ENCODE data around the gene TNIK.
"Not testable (repeated sequence)": the region's sequence is repeated elsewhere in the genome, so short reads cannot be mapped to it uniquely, and the experiment has no call there.

The TNIK gene

DNA sequence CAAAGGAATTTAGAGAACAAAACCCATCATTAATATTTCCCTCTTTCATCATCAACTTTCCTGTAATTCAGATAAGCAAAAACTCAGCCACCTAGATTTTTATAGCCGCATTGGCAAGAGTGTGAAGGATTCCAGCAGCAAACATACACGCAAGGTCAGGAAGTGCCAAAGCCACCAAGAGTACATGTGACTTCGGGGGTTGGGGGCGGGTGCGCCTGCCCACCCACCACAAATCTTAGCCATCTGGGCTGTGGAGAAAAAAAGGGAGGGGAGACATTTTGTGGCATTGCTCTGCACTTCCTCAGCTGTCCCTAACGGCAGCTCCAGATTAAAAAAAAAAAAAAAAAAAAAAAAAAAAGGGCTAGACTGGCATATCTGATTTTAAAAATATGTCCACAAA lies 148.4 kb downstream of the TNIK start:
- no peak overlapping the region for H3K4me3 ChIP-seq (ENCODE audit: low read length)
- TF ChIP-seq, protein P1, sequence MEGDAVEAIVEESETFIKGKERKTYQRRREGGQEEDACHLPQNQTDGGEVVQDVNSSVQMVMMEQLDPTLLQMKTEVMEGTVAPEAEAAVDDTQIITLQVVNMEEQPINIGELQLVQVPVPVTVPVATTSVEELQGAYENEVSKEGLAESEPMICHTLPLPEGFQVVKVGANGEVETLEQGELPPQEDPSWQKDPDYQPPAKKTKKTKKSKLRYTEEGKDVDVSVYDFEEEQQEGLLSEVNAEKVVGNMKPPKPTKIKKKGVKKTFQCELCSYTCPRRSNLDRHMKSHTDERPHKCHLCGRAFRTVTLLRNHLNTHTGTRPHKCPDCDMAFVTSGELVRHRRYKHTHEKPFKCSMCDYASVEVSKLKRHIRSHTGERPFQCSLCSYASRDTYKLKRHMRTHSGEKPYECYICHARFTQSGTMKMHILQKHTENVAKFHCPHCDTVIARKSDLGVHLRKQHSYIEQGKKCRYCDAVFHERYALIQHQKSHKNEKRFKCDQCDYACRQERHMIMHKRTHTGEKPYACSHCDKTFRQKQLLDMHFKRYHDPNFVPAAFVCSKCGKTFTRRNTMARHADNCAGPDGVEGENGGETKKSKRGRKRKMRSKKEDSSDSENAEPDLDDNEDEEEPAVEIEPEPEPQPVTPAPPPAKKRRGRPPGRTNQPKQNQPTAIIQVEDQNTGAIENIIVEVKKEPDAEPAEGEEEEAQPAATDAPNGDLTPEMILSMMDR (conservative IDR thresholded peaks at IDR 0.05; ENCODE audit: low read length): no peak
- DNase-seq (ENCODE audit: low read depth): no peak

DNA sequence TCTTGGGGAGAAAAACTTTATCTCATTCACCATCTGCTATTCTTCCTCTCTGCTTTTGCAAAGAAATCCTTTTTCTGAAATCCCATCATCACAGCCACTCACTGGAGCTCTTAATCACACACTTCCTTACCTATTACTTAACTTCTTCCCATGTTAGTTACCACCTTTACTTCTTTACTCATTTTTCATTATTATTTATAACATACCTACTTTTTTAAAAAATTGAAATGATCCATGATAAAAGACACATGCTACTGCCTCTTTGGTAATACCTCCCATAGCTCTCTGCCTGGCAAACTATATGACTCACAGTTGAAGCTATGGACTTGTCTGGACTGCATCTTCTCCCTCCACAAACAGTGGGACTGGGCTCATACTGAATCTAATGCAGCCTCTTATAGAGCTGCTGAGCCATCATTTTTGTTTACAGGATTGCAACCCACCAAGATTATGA lies 150.3 kb downstream of the TNIK start:
- DNase-seq (ENCODE audit: low read depth): peak; percentile 70
- no peak overlapping the region for H3K4me3 ChIP-seq (ENCODE audit: low read length)
- TF ChIP-seq, protein P1 (conservative IDR thresholded peaks at IDR 0.05; ENCODE audit: low read length): no peak

DNA sequence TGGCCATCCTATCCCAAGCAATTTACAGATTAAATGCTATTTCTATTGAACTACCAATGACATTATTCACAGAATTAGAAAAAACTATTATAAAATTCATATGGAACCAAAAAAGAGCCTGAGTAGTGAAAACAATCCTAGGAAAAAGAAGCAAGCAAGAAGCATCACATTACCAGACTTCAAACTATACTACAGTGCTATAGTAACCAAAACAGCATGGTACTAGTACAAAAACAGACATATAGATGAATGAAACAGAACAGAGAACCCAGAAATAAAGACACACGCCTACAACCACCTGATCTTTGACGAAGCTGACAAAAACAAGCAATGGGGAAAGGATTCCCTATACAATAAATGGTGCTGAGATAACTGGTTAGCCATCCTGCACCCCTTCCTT lies 152.2 kb downstream of the TNIK start:
- no peak for DNase-seq (ENCODE audit: low read depth)
- TF ChIP-seq, protein P1 (conservative IDR thresholded peaks at IDR 0.05; ENCODE audit: low read length): no peak
- H3K4me3 ChIP-seq (ENCODE audit: low read length): no peak overlapping the region

DNA sequence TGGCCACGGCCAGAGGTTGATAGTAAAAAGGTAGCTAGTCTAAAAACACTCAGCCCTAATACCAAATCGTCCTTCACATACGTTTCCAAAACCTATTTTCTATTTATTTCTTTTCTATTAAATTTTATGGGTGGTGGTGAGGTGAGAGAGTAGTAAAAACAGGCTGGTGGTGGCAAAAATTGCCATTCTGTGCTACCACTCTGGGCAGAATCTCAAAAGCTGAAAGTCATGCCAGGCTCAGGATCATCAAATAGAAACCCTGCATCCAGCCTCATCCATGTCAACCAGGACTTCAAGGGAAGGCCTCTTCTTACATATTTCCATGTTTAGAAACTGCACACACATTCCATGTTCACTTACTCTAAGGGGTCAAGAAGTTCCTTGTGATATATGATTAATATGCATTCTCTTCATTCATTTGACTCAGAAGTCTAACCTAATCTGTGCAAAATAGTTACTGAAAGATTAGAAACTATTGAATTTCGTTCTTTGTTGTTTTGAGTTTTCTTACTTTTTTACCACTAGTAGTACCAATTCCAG lies 153.1 kb downstream of the TNIK start:
- H3K4me3 ChIP-seq (ENCODE audit: low read length): no peak overlapping the region
- no peak for DNase-seq (ENCODE audit: low read depth)
- TF ChIP-seq, protein P1 (conservative IDR thresholded peaks at IDR 0.05; ENCODE audit: low read length): no peak

DNA sequence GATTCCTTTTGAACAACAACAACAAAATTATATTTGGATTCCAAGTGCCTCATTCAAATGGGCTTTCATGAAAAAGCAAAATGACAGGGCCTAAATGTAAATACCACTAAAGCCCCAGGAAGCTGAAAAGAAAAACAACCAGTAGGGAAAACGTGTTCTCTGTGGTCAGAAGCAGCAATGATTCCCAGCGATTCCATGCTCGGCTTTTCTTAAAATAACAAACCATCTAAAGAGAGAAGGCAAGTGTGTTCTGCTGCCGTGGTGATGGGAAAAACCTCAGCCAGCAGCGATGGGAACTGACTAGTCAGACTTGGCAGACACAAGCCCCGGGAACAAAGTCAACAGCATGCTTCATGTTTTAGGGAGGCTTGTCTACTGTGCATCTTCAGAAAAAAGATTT lies 153.6 kb downstream of the TNIK start:
- TF ChIP-seq, protein P1 (conservative IDR thresholded peaks at IDR 0.05; ENCODE audit: low read length): no peak
- 0 out of 2 replicates have a peak overlapping the region, but pooled peaks have one; percentile 2 for H3K4me3 ChIP-seq (ENCODE audit: low read length)
- DNase-seq (ENCODE audit: low read depth): peak; percentile 95

DNA sequence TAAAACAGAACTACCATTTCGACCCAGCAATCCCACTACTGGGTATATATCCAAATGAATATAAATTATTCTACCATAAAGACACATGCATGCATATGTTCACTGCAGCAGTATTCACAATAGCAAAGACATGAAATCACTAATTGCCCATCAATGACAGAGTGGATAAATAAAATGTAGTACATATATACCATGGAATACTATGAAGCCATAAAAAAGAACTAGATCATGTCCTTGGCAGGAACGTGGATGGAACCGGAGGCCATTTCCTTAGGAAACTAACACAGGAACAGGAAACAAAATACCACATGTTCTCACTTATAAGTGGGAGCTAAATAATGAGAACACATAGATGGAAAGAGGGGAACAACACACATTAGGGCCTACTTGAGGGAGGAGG lies 154.4 kb downstream of the TNIK start:
- H3K4me3 ChIP-seq (ENCODE audit: low read length); DNase-seq (ENCODE audit: low read depth): not testable (repeated sequence)

DNA sequence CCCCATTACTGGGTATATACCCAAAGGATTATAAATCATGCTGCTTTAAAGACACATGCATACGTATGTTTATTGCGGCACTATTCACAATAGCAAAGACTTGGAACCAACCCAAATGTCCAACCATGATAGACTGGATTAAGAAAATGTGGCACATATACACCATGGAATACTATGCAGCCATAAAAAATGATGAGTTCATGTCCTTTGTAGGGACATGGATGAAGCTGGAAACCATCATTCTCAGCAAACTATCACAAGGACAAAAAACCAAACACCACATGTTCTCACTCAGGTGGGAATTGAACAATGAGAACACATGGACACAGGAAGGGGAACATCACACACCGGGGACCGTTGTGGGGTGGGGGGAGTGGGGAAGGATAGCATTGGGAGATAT lies 155.7 kb downstream of the TNIK start:
- not testable (repeated sequence) for DNase-seq (ENCODE audit: low read depth)

DNA sequence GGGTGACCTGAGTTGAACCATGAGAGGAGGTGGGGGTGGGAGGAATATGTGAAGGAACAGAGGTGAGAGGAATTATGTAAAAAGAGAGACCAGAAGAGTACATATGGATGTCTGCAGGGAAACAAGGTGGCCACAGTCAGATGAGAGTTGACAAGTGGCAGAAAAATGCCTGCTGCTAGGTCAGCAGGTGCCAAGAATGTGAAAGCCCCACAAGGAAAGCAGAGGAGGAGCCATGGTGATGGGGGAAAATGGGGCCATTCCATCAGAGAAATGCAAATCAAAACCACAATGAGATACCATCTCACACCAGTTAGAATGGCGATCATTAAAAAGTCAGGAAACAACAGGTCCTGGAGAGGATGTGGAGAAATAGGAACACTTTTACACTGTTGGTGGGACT lies 156.2 kb downstream of the TNIK start:
- not testable (repeated sequence) for DNase-seq (ENCODE audit: low read depth); H3K4me3 ChIP-seq (ENCODE audit: low read length)

More for the DNA sequence above, 155.7 kb downstream of the TNIK start:
- not testable (repeated sequence) for H3K4me3 ChIP-seq (ENCODE audit: low read length)

DNA sequence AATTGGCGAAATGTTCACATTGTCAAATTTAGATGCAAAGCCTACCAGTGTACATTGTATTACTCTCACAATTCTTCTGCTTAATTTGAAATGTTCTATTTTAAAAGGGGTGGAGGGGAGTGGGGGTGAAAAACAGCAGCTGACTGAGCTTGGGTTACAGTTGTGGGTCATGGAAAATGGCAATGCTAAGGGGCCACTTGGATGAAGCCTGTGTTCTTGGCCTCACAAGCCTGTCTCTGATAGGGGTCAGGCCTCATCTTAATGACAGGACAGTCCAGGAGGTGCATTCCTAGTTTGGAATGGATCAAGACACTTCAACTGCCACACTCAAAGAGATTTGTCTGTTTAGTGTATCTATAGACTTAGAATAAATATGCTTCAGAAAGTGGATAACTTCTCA lies 158.2 kb downstream of the TNIK start:
- TF ChIP-seq, protein P1 (conservative IDR thresholded peaks at IDR 0.05; ENCODE audit: low read length): no peak
- no peak overlapping the region for H3K4me3 ChIP-seq (ENCODE audit: low read length)
- no peak for DNase-seq (ENCODE audit: low read depth)
